Measurements from ENCODE around the gene OR1S2.

GRCh38 chr11:58216476-58216875, 12.5 kb upstream of the OR1S2 start:
- TF ChIP-seq, protein P1, sequence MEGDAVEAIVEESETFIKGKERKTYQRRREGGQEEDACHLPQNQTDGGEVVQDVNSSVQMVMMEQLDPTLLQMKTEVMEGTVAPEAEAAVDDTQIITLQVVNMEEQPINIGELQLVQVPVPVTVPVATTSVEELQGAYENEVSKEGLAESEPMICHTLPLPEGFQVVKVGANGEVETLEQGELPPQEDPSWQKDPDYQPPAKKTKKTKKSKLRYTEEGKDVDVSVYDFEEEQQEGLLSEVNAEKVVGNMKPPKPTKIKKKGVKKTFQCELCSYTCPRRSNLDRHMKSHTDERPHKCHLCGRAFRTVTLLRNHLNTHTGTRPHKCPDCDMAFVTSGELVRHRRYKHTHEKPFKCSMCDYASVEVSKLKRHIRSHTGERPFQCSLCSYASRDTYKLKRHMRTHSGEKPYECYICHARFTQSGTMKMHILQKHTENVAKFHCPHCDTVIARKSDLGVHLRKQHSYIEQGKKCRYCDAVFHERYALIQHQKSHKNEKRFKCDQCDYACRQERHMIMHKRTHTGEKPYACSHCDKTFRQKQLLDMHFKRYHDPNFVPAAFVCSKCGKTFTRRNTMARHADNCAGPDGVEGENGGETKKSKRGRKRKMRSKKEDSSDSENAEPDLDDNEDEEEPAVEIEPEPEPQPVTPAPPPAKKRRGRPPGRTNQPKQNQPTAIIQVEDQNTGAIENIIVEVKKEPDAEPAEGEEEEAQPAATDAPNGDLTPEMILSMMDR (IDR thresholded peaks at IDR 0.05) = no peak
- TF ChIP-seq POLR2A (IDR thresholded peaks at IDR 0.05) = no peak
